Erythroblast (primary cell): ENCODE data around the gene CCL21.

Experiments used
- DNase-seq, 2 experiments: peaks; one replicate each; lab custom pipeline; 2025; lab: John Stamatoyannopoulos, UW
- GATA1 ChIP-seq: IDR thresholded peaks from 2 replicates; pipeline ENCODE4 v1.6.1; 2011; ENCODE audit warnings: low read depth, mild to moderate bottlenecking, control low read depth, low read length, moderate library complexity
- POLR2A ChIP-seq: IDR thresholded peaks from 2 replicates; pipeline ENCODE4 v1.6.1; 2011; ENCODE audit warnings: mild to moderate bottlenecking, low read length

Gene CCL21

DNA sequence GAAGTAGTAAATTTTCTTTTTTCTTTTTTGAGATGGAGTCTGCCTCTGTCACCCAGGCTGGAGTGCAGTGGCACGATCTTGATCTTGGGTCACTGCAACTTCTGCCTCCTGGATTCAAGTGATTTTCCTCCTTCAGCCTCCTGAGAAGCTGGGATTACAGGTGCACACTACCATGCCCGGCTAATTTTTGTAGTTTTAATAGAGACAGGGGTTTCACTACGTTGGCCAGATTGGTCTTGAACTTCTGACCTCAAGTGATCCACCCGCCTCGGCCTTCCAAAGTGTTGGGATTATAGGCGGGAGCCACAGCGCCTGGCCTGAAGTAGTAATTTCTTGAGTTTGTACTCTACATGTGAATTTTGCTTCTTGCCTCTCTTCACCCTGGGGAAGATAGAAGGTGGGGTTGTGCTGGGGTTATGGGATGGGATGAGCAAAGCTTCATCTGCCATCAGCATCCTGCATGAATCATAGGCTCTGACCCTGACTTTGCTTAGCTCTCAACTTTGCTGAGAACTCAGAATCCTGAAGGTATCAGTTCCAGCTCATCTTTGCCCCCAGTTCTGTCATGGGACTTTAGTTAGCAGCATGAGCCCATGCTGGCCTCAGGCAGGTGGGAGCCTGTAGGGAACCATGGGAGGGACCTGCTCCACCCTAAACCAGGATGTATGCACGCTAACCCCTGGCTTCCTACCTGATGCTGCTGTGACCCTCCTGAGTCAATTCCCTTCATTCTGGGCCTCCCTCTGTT, 9.3 kb upstream of the CCL21 start:
- TF ChIP-seq GATA1: no peak
- TF ChIP-seq POLR2A: no peak
- no peak for DNase-seq

DNA sequence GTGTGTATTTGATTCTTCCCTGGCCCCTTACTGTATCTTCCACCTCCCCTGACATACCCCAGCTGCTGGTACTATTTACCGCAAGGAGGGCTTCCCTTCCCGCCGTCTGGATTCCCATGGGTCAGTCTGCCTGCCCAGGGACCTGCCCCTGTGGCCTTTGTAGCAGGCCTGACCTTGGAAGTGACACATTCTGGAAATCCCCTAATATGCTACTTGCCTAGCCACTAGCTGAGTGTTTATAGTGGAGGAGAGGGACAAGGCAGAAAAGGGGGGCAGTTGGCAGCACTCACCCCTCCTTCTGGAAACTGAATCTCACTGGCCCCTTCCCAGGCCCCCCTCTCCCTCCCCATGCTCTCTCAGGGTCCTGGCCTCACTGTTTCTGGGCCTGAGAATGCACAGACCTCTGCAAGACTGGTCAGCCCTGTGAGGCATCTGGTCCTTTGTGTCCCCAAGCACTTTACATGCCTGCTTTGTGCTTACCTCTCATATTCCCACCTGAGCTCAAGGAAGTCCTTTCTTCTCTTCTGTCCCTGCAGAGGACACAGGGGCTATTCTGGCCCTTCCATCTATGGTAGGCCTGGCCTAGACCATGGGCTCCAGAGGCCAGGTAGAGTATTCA, 8.2 kb upstream of the CCL21 start:
- TF ChIP-seq GATA1: no peak
- no peak for TF ChIP-seq POLR2A
- DNase-seq: no peak

DNA sequence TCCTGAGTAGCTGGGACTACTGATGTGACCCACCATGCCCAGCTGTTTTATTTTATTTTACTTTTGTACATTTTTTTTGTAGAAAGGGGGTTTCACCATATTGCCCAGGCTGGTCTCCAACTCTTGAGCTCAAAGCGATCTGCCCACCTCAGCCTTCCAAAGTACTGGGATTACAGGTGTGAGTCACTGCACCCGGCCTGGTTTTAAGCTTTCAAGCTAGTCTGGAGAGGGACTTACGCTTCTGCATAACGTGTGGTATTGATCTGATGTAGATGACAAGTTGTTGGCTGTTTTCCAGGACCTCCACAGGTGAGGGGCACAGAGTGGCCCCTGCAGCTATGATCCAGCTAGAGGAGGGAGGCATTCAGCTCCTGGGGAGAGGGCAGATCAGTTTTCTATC, 6.8 kb upstream of the CCL21 start:
- TF ChIP-seq GATA1: no peak
- no peak for TF ChIP-seq POLR2A
- no peak for DNase-seq

DNA sequence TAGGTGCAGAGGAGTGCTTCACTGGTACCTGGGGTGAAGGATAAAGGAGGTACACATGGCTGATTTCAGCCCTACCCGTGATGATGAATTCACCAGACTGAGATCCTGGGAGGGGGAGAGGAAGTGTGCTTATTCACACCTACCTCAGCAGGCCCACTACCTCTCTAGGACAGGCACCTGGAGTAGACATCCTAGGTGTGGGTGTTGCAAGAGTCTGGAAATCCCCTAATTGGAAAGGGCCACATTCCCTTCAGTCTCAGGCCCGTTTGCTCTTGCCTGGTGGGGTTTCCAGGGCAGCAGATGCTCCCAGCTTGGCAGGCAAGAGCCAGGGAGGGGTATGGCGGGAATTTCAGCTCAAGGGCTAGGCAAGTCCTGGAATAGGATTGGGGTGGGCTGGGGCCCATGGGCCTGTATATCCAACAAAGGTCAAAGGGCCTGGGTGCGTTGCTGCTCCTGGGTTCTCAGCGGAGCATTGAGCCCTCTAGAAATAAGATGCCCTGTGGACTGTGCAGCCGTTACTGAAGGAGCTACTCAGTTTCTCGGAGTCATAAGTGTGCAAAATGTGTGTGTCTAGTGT, 5.8 kb upstream of the CCL21 start:
- TF ChIP-seq POLR2A (no peak), GATA1 (no peak)
- DNase-seq: no peak

DNA sequence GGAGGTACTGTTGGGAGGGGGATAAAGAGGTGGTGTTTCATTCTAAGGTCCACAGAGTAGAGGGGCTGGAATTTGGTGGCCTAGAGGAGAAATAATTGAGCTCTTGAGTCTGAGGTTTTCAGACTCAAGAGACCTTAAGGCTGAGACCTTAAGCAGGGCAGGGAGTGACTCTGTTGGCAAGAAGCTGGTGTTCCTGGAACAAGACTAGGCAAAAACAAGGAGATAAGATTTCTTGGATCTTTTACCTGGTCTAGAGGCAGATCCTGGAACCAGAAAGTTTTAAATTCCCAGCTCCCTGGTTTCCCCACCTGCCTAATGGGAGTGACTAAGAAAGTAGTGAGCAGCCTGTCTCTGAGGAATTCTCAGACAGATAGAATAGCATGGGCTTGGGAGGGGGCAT, 4.1 kb upstream of the CCL21 start:
- TF ChIP-seq POLR2A: no peak
- no peak for DNase-seq

DNA sequence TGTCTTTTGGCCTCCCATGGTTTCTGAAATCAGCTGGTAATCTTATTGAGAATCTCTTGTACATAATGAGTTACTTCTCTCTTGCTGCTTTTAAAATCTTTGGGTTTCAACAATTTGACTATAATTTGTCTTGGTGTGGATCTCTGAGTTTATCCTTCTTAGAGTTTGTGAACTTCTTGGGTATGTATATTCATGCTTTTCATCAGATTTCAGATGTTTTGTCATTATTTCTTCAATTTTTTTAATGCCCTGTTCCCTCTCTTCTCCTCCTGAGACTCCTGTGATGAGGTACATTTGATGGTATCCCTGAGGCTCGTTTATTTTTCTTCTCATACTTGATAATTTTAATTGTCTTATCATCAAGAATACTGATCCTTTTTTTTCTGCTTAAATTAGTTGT, 2.2 kb upstream of the CCL21 start:
- no peak for DNase-seq
- TF ChIP-seq GATA1: no peak
- no peak for TF ChIP-seq POLR2A

DNA sequence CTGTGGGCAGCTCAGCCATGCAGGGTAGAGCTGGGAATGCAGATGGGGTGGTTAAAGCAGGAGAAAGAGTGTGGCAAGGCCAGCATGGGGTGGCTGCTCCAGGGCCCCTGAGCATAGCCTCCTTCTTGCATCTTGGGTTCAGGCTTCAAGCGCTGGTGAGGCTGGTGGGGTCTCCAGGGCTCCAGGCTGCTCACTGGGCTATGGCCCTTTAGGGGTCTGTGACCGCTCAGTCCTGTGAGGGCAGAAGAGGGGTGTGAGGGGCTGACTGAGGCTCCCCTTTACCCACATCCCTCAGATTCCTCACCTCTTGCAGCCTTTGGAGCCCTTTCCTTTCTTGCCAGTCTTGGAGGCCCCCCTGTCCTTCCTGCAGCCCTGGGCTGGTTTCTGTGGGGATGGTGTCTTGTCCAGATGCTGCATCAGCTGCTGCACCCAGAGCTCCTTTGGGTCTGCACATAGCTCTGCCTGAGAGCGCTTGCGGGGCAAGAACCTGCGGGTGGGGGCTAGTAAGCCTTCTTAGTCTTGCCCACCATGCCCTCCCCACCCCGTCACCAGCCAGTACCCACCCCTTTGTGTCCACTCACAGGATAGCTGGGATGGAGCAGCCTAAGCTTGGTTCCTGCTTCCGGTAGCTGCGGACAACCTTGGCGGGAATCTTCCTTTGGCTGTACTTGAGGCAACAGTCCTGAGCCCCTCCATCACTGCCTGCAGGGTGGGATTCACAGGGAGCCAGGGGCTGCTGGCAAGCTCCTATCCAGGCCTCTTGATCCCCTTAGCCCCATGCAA, 549 bp downstream of the CCL21 start:
- no peak for TF ChIP-seq GATA1
- no peak for TF ChIP-seq POLR2A
- DNase-seq: no peak

DNA sequence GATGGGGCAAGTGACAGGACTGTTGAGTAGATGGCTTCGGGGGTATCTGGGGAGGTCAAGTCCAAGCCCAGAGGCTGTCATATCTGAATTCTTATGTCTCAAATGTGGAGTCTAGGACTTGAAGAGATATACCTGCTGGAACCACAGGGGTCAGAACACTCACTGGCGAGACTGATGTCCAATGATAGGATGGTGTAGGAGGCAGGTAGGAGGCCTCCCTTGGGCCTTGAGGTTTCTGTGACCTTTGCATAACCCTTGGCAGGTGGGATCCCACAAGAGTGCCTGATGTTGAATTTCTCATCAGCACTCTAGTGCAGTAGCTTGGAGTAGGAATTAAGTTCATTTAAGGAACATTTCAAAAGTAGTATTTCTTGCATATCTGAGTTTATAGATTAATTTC, 2.8 kb downstream of the CCL21 start:
- DNase-seq: no peak
- TF ChIP-seq POLR2A (no peak), GATA1 (no peak)

DNA sequence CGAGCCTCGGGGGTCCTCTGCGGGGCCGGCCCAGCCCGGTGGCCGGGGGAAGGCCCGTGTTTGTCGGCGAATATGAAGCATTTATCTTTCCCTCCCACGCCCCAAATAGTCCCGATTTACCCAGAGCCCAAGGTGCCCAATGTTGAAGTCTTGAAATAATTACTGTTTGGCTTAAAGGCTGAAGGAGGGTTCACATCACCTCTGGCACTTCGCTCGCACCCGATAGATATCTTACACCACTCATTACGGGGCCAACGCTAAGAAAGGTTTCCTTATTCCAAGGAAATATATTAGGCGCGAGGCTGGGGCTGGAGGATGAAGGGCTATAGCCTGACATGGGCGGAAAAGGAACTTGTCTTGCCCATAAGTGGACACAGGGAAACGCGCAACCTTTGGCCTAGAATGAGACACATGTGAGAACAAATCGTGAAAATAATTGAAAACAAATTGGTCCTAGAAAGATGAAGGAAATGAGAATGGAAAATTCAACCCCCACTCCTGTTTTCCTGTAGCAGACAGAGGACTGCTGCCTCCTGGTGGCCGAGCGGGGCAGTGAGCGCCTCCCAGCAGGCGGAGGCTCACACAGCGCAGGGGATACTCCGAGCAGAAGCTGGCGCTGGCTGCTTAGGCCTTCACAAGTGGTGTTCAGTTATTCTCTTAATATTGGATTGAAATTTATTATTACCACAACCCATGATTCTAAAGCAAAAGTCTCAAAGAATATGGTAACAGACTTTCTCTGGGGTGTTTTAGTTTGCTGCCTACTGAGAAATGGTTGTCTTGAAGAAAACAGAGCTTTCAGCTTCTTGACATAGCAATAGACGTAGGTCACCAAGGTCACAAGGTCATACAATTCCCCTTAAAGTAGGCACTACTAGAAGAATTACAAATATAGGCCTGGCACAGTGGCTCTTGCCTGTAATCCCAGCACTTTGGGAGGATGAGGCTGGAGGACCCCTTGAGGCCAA, 7.9 kb downstream of the CCL21 start:
- DNase-seq: peak; percentile 70 to 84
- TF ChIP-seq POLR2A: no peak
- TF ChIP-seq GATA1: no peak

DNA sequence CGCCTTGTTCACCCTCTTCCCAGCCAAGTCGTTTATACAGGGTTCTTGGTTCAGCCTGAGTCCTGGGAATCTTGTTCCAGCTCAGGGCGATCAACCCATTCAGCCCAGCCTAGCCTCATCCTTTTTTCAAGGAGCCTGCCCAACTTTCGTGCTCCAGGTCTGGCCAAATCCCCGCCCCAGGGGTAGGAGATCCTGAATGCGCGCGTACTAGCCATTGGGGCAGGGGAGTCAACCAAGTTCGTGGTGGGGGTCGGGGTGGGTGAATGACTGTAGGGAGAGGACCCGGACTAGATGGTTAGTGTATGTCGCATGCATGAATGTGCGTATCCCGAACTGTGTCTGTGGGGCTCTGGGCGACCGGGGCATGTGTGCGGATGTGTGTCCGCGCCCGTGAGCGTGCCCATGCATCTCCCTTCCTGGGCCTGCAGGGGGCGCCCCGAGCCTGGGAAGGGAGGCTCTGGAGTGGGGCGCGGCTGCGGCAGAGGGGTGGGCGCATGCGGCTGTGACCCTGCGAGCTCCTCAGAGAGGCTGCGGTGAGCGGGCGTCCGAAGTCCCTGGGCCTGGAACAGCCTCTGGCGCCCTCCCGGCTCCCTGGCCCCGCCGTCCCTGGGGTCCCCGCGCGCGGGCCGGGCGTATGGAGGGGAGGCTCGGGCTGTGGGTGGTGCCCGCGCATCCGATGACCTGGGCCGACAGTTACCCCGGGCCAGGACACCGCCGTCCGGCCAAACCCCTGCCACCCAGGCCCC, 8.7 kb downstream of the CCL21 start:
- DNase-seq: peak; percentile 68 to 78
- no peak for TF ChIP-seq POLR2A
- TF ChIP-seq GATA1: no peak

DNA sequence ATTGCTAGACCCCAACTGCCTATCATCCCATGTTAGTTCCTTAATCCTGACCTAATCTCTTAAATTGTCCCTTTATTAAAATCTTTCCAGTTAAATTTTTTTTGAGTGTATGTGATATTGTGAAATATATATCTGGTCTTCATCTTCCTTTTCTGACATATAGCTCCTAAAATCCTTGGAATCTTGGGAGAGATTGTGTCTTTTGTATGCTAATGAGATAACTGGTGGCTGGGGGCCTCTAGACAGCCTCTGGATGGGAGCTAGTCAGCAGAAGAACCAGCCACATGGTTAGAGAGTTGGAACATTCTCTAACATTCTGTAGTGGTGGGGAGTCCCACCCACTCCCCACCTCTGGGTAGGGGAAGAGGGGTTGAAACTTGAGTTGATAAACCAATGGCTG, 15.1 kb downstream of the CCL21 start:
- TF ChIP-seq POLR2A: no peak
- no peak for DNase-seq

DNA sequence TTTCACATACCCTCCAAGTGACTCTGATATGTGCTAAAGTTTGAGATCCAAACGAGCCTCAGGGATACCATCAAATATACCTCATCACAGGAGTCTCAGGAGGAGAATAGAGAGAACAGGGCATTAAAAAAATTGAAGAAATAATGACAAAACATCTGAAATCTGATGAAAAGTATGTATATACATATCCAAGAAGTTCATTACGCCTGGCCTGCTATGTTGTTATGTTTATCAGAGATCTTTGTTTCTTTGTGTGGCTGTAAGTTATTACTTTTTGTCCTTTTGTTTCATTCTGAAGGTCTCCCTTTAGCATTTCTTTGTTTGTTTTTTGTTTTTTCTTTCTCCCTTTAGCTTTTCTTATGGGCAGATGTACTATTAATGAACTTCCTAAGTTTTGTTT, 16.4 kb downstream of the CCL21 start:
- no peak for TF ChIP-seq GATA1
- no peak for TF ChIP-seq POLR2A
- DNase-seq: no peak

DNA sequence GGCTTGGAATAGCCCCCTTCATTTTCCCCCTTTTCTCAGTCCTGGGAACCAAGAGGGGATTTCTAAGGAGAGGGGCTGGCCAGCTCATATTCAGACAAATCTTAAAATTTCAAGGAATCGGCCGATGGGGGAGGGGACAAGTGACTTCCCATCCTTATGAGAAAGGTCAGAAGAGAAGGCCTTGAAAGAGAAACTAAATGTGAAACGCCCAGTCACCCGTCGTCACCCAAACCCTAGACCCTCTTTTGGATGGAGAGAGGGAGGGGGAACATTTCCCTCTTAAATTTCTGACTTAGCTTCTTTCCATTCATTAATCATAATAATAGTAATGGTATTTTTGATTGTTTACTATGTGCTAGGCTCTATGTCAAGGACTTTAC, 18.0 kb downstream of the CCL21 start:
- DNase-seq: no peak
- TF ChIP-seq GATA1 (no peak), POLR2A (no peak)
